Measurements from ENCODE around the gene WFIKKN1.

WFIKKN1 gene

GRCh38 chr16:616733-617586 is 13.8 kb upstream of the WFIKKN1 start:
- no peak for DNase-seq (ENCODE audit: low read depth)
- H3K4me3 ChIP-seq (ENCODE audit: control insufficient read depth, low read depth, low read length) = no peak overlapping the region
- TF ChIP-seq, protein P1, sequence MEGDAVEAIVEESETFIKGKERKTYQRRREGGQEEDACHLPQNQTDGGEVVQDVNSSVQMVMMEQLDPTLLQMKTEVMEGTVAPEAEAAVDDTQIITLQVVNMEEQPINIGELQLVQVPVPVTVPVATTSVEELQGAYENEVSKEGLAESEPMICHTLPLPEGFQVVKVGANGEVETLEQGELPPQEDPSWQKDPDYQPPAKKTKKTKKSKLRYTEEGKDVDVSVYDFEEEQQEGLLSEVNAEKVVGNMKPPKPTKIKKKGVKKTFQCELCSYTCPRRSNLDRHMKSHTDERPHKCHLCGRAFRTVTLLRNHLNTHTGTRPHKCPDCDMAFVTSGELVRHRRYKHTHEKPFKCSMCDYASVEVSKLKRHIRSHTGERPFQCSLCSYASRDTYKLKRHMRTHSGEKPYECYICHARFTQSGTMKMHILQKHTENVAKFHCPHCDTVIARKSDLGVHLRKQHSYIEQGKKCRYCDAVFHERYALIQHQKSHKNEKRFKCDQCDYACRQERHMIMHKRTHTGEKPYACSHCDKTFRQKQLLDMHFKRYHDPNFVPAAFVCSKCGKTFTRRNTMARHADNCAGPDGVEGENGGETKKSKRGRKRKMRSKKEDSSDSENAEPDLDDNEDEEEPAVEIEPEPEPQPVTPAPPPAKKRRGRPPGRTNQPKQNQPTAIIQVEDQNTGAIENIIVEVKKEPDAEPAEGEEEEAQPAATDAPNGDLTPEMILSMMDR (IDR thresholded peaks at IDR 0.05; ENCODE audit: control insufficient read depth, insufficient read depth, low read depth, low read length, missing control alignments) = no peak

DNA sequence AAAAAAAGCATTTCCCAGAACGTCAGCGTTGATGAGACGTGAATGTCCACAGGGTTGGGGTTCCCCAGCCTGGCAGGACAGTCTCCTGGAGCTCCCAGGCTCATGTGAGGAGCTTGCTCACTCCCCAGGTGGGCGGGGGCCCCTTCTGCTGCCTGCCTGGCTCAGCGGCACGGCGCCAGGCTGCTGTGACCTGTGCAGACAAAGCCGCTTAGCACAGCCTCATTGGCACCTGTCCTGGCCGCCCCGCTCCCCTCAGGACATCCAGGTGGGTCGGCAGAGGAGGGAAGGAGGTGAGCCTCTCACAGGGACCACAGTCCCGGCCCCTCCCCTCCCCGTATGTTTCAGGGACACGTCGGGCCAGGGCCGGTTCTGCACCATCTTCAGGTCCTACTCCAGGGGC is 12.9 kb upstream of the WFIKKN1 start:
- TF ChIP-seq, protein P1 (IDR thresholded peaks at IDR 0.05; ENCODE audit: control insufficient read depth, insufficient read depth, low read depth, low read length, missing control alignments) = no peak
- H3K4me3 ChIP-seq (ENCODE audit: control insufficient read depth, low read depth, low read length) = no peak overlapping the region
- DNase-seq (ENCODE audit: low read depth) = no peak

DNA sequence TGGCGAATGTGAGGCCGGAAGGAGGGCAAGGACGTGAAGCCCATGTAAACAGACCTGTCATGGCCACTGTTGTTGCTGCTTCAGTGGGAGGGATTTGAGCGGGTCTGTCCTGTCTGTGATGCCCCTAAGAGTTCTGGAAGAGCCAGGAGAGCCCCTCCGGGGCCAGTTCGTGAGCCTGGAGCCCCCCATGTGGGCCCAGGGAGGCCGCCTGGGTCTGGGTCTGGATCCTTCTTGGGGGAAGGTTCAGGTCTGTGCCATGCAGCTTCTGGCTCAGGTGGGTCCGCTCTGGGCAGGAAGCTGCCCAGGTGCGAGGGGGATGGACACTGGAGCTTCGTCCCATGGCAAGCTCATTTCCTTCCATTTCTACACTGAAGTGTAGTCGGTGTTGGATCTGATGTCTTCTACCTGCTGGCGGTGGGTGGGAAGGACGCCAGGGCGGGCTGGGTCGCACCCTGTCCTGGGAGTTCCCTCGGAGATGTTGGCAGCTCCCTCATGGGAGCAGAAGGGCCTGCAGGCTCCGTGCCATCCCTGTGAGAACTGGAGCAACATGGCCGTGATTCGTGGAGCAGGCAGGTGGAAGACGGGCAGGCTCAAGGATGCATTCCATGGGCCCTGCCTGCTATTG is 11.2 kb upstream of the WFIKKN1 start:
- no peak overlapping the region for H3K4me3 ChIP-seq (ENCODE audit: control insufficient read depth, low read depth, low read length)
- DNase-seq (ENCODE audit: low read depth) = no peak
- TF ChIP-seq, protein P1 (IDR thresholded peaks at IDR 0.05; ENCODE audit: control insufficient read depth, insufficient read depth, low read depth, low read length, missing control alignments) = no peak

GRCh38 chr16:620700-621525 is 9.9 kb upstream of the WFIKKN1 start:
- TF ChIP-seq, protein P1 (IDR thresholded peaks at IDR 0.05; ENCODE audit: control insufficient read depth, insufficient read depth, low read depth, low read length, missing control alignments) = no peak
- H3K4me3 ChIP-seq (ENCODE audit: control insufficient read depth, low read depth, low read length) = no peak overlapping the region
- DNase-seq (ENCODE audit: low read depth) = no peak

DNA sequence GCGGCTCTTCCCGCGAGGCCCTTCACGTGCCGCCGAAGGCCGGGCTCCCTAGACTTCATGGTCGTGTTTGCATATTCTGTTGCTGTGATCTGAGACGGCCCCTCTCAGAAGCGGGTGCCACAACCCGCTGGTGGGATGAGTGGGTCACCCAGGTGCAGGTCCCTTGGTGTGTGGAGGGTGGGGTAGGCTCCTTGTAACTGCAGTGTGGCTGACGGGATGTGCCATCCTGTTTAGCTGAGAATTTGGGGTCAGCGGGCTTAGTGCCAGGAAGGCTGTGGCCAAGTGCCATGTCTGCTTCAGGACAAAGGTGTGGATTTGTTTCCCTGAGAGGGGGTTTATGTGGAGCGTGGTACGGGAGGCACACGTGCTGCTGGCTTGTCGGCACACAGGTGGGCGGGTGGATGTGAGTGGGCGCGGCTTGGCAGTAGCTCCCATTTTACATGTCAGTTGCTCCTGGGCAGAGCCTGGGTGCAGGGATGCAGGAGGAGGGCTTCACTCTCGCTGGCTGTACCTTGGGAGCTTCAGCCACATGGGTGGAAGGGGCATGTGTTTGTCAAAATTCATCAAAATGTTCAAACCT is 9.2 kb upstream of the WFIKKN1 start:
- TF ChIP-seq, protein P1 (IDR thresholded peaks at IDR 0.05; ENCODE audit: control insufficient read depth, insufficient read depth, low read depth, low read length, missing control alignments) = no peak
- no peak for DNase-seq (ENCODE audit: low read depth)
- no peak overlapping the region for H3K4me3 ChIP-seq (ENCODE audit: control insufficient read depth, low read depth, low read length)

DNA sequence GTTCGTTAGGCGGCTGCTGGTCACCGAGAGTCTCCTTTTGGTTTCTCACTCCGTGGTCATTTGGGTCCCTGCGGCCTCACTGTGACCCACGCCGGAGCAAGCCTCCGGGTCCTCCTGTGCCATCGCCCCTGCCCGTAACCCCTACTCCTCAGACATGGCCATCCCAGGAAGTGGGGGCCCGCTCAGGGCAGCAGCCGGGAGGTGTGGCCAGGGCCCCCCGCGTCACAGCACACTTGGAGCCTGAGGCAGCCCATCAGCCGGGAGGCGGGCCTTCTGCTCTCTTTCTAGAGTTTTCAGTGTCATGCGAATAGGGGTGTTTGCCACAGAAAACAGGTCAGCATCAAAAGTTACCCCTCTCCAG is 7.9 kb upstream of the WFIKKN1 start:
- TF ChIP-seq, protein P1 (IDR thresholded peaks at IDR 0.05; ENCODE audit: control insufficient read depth, insufficient read depth, low read depth, low read length, missing control alignments) = no peak
- no peak for DNase-seq (ENCODE audit: low read depth)
- H3K4me3 ChIP-seq (ENCODE audit: control insufficient read depth, low read depth, low read length) = no peak overlapping the region
